Activated CD4-positive, CD25-positive, alpha-beta regulatory T cell treated with anti-CD3 and anti-CD28 coated beads, Interleukin-2, amount 50 U/mL, for 72 hours (primary cell): Measurements from ENCODE around the gene OSBP2.

ENCODE experiments used
- DNase-seq: peaks from one replicate; pipeline ENCODE4 v3.0.0; 2021

Gene OSBP2

GRCh38 chr22:30856741-30857502 lies 162.2 kb downstream of the OSBP2 start:
- DNase-seq, result no peak

- no peak for DNase-seq
These were observed 163.1 kb downstream of the OSBP2 start for GRCh38 chr22:30857791-30858190.

- no peak for DNase-seq
These were observed 164.5 kb downstream of the OSBP2 start for GRCh38 chr22:30858976-30859713.

- DNase-seq, result no peak
These were observed 165.0 kb downstream of the OSBP2 start for GRCh38 chr22:30859714-30860095.

GRCh38 chr22:30860176-30861105 lies 165.8 kb downstream of the OSBP2 start:
- no peak for DNase-seq

GRCh38 chr22:30861131-30861530 lies 166.5 kb downstream of the OSBP2 start:
- DNase-seq, result no peak

GRCh38 chr22:30861688-30862552 lies 167.2 kb downstream of the OSBP2 start:
- DNase-seq, result no peak

- peak; percentile 7 for DNase-seq
These were observed 168.6 kb downstream of the OSBP2 start for GRCh38 chr22:30863081-30863833.

GRCh38 chr22:30864441-30865420 lies 170.1 kb downstream of the OSBP2 start:
- peak; percentile 21 for DNase-seq

GRCh38 chr22:30865656-30866055 lies 171.0 kb downstream of the OSBP2 start:
- DNase-seq, result peak; percentile 25

- no peak for DNase-seq
These were observed 171.5 kb downstream of the OSBP2 start for GRCh38 chr22:30866216-30866615.

GRCh38 chr22:30866811-30867271 lies 172.2 kb downstream of the OSBP2 start:
- DNase-seq, result no peak

- DNase-seq, result no peak
These were observed 173.3 kb downstream of the OSBP2 start for GRCh38 chr22:30867746-30868662.

GRCh38 chr22:30868663-30869385 lies 174.2 kb downstream of the OSBP2 start:
- no peak for DNase-seq

- DNase-seq, result no peak
These were observed 175.2 kb downstream of the OSBP2 start for GRCh38 chr22:30869667-30870395.

- DNase-seq, result no peak
These were observed 176.0 kb downstream of the OSBP2 start for GRCh38 chr22:30870451-30871345.
